Skeletal muscle tissue (tissue), 4 donors: Measurements from ENCODE around the gene TNKS1BP1. TPM values are rescaled to one million over a fixed set of nuclear protein-coding genes. Genes with fewer than 3 reads are reported as not detected.
"Not testable (repeated sequence)": the region's sequence is repeated elsewhere in the genome, so short reads cannot be mapped to it uniquely, and the experiment has no call there.

ENCODE experiments used
- H3K27ac ChIP-seq: one replicate; pipeline ENCODE4 v1.7.0; 2013; ENCODE audit warnings: mild to moderate bottlenecking, low read depth, low read length, inconsistent platforms
- H3K27me3 ChIP-seq, 3 donors: one replicate each; pipeline ENCODE4 v1.7.0; 2013; ENCODE audit warnings: low read length in 3 of 3; ENCODE audit not compliant: control insufficient read depth in 3 of 3, insufficient read depth in 3 of 3
- H3K36me3 ChIP-seq, 3 donors: one replicate each; pipeline ENCODE4 v1.7.0; 2013; ENCODE audit warnings: low read length in 3 of 3; ENCODE audit not compliant: control insufficient read depth in 3 of 3, insufficient read depth in 3 of 3
- H3K4me1 ChIP-seq, 3 donors: one replicate each; pipeline ENCODE4 v1.7.0; 2013; ENCODE audit warnings: low read length in 3 of 3, mild to moderate bottlenecking in 3 of 3; ENCODE audit not compliant: control insufficient read depth in 3 of 3, insufficient read depth in 3 of 3
- H3K4me3 ChIP-seq, 3 donors: one replicate each; pipeline ENCODE4 v1.7.0; 2013; ENCODE audit warnings: low read length in 3 of 3
- H3K9ac ChIP-seq, 3 donors: one replicate each; pipeline ENCODE4 v1.7.0; 2013; ENCODE audit warnings: low read length in 3 of 3, mild to moderate bottlenecking in 3 of 3, moderate library complexity in 2 of 3, low read depth in 1 of 3
- H3K9me3 ChIP-seq, 3 donors: one replicate each; pipeline ENCODE4 v1.7.0; 2013; ENCODE audit warnings: low read length in 3 of 3; ENCODE audit not compliant: control insufficient read depth in 3 of 3
- total RNA-seq: library from RNA; depleted of rRNA; stranded (reverse); fragments of >200 nt; gene quantifications from one replicate; pipeline ENCODE4 v1.2.3, GENCODE V29; 2014
- donor health status: Osteomylitis.

TNKS1BP1 gene
- total RNA-seq, 1 donor from 2014 or later, result 65.2 TPM

DNA sequence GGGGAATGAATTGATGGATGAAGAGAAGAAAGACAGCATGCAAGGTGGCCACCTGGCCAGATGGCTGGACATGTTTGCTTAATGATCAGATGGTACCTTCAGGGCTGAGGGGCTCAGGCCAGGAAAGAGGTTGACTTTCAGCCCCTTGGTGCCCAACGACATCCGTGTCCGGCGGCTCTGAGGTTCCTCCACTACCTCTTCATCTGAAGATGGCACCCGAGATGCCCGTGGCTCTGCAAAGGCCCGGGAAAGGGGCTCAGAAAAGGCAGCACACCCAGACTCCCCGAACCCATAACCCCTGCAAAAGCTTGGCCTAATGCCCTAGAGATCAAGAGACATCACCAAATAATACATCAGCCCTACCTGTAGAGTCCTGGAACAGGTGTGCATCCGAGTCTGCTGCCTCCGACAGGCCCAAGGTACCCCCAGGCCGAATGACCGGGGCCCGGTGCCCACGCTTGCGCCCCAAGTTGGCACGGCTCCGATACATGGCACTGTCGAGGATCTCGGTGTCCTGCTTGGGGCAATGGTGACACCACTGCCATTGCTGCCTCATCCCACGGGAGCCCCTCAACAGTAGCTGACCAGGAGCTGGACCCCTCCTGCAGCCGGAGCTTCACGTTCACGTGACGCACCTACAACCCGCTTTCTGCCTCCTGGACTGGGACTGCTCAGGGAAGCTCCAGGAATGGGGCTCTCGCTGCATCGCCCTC is 22.9 kb downstream of the TNKS1BP1 start:
- Histone ChIP-seq H3K4me1 (peaks cover 22 to 27% (median 22%) of the 10 kb centered on the region in 3 donors), H3K9ac (no peak overlapping the region), H3K27ac (no peak overlapping the region), H3K27me3 (no peaks in the 10 kb centered on the region), H3K36me3 (peaks cover 46 to 61% (median 59%) of the 10 kb centered on the region in 3 donors), H3K4me3 (no peak overlapping the region), H3K9me3 (peaks cover 5 to 12% (median 7%) of the 10 kb centered on the region in 3 donors)

DNA sequence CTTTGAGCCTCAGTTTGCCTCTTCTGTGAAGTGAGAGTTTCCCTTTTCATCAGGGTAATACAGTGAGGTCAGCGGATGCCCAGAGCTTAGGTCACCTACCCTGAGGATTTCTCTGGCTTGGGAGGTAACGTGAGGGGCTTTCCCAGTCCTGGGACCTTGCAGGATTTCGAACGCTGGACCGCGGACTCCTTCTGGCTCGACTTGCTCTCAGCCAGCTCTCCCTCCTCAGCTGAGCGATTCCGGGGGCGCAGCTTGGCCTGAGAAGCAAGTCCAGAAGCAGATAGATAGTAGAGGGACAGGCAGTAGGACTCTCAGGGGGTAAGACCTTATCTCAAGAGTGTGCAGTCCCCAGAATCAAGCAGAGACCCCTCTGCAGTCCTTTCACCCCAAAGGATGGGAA is 24.0 kb downstream of the TNKS1BP1 start:
- Histone ChIP-seq H3K9ac (no peak overlapping the region), H3K4me3 (no peak overlapping the region), H3K27ac (no peak overlapping the region), H3K9me3 (peaks cover 5 to 12% (median 7%) of the 10 kb centered on the region in 3 donors), H3K4me1 (peaks cover 13 to 18% (median 15%) of the 10 kb centered on the region in 3 donors), H3K27me3 (no peaks in the 10 kb centered on the region), H3K36me3 (peaks cover 46 to 61% (median 59%) of the 10 kb centered on the region in 3 donors)

DNA sequence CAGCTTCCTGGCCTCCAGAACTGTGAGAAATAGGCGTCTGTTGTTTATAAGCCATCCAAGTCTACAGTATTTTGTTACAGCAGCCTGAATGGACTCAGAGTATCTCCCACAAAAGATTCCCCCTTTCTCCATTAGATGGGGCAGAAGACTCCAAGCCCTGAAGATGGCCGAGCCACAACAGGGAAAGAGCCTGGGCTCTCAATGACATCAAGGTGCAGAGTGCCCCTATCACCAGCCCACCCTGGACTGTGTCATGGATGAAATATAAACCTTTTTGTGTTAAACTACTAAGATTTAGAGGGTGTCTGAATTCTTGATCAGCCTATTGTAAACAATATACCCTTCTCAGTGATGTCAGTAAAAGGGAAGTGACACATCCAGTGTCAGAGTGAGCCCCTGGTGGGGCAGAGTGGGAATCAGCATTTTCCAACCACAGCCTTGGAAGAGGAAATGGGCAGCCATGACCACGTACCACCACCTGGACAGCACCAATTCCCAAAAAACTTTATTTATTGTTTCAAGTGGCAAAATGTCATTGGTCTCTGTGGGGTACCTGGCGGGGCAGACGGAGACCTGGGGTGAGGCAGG is 25.5 kb downstream of the TNKS1BP1 start:
- no peak overlapping the region for H3K4me3 ChIP-seq
- H3K9ac ChIP-seq, result no peak overlapping the region
- no peak overlapping the region for H3K27ac ChIP-seq
- H3K4me1 ChIP-seq, result peaks cover 3 to 8% (median 3%) of the 10 kb centered on the region in 3 donors
- no peaks in the 10 kb centered on the region for H3K27me3 ChIP-seq
- peaks cover 46 to 61% (median 57%) of the 10 kb centered on the region in 3 donors for H3K36me3 ChIP-seq
- peaks cover 5 to 12% (median 7%) of the 10 kb centered on the region in 3 donors for H3K9me3 ChIP-seq

DNA sequence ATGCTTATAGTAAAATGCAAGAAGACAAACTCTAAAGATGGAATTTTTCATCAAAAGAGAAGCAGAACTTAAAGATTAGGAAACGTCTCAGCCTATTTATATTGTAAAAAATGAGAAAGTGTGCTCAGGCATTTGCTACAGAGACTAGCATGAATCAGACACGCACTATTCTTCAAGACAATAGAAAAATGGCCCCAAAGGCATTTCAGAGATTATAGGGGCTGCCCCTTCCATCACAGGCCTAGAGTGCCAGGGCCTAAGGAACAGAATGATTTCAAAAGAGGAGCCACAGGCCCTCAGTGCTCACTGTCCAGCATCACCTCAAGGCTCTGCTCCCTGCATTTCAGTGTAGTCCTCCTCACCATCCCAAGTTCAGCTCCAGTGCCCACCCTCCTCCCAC is 27.5 kb downstream of the TNKS1BP1 start:
- Histone ChIP-seq H3K4me3 (no peak overlapping the region), H3K27me3 (no peaks in the 10 kb centered on the region), H3K4me1 (peaks cover 3 to 5% (median 5%) of the 10 kb centered on the region in 3 donors), H3K36me3 (peaks cover 43 to 44% (median 43%) of the 10 kb centered on the region in 3 donors), H3K27ac (no peak overlapping the region), H3K9ac (no peak overlapping the region), H3K9me3 (peaks cover 5 to 12% (median 7%) of the 10 kb centered on the region in 3 donors)

GRCh38 chr11:57296205-57296604 is 28.5 kb downstream of the TNKS1BP1 start:
- H3K4me3 ChIP-seq, H3K27ac ChIP-seq: not testable (repeated sequence)
- peaks cover 5 to 12% (median 7%) of the 10 kb centered on the region in 3 donors for H3K9me3 ChIP-seq

GRCh38 chr11:57294225-57295131 is 30.3 kb downstream of the TNKS1BP1 start:
- Histone ChIP-seq H3K9ac (no peak overlapping the region), H3K4me1 (peaks cover 3 to 5% (median 5%) of the 10 kb centered on the region in 3 donors)

More at GRCh38 chr11:57296205-57296604, 28.5 kb downstream of the TNKS1BP1 start:
- not testable (repeated sequence) for H3K9ac ChIP-seq, H3K27me3 ChIP-seq, H3K4me1 ChIP-seq
- H3K36me3 ChIP-seq, result peaks cover 33 to 34% (median 33%) of the 10 kb centered on the region in 3 donors

DNA sequence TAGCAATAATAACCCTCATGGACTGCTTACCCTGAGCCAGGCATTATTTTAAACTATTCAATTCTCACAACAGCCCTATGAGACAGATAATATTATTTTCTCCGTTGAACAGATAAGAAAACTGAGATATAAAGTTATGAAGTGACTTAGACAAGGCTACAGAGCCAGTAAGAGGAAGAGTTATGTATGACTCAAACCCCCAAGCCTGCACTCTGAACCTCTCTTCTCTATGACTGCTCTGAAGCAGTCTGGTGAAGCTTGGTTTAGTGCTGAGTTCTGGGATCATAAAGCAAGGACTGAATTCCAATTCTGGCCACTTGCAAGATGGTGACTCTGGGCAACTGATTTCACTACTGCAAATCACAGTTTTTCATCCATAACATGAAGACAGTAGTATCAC is 34.5 kb downstream of the TNKS1BP1 start:
- H3K27ac ChIP-seq, result no peak overlapping the region

More at GRCh38 chr11:57294225-57295131, 30.3 kb downstream of the TNKS1BP1 start:
- no peaks in the 10 kb centered on the region for H3K27me3 ChIP-seq
- peaks cover 16 to 17% (median 16%) of the 10 kb centered on the region in 3 donors for H3K36me3 ChIP-seq
- no peak overlapping the region for H3K27ac ChIP-seq
- H3K4me3 ChIP-seq, result no peak overlapping the region
- H3K9me3 ChIP-seq, result peaks cover 0 to 7% (median 4%) of the 10 kb centered on the region in 3 donors

DNA sequence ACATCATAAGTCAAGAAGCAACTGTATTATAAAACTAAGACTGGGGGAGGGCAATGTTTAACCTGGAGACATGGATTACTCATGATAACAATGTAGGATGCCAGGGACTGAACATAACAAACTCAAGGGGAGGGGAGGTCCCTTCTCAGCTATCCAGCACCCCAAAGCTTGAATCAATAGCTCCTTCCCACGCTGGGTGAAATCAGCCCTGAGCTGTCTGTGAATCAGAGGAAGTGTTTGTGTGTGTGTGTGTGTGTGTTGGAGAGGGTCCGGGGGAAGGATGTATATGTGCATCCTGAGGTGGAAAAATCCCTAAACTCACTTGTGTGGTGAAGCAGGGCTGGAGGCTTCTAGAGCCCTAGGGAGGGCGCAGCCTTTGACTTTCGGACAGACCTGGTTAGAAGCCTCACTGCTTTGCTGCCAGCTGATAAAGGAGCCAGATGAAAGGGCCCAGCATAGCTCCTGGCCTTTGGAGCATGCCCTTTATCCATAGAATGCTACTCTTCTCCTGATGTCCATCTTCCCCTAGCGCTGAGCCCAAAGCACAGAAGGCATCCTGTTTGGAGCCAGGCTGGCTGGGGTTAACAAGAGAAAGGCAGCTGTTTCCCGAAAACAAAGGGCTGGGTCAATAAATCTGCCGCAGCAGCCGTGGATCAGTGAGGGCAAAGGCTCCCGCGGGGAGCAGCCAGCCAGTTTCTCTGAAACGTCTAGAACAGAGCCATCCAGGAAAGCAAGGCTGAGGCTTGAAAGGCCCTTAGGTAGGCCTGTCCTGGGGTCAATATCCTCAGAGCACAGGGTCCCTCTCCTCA is 35.8 kb downstream of the TNKS1BP1 start:
- Histone ChIP-seq H3K4me3 (no peak overlapping the region), H3K4me1 (peaks cover 3 to 9% (median 5%) of the 10 kb centered on the region in 3 donors), H3K27ac (no peak overlapping the region), H3K36me3 (no peaks in the 10 kb centered on the region), H3K9me3 (no peaks in the 10 kb centered on the region), H3K27me3 (no peaks in the 10 kb centered on the region), H3K9ac (no peak overlapping the region)

More for the DNA sequence above, 34.5 kb downstream of the TNKS1BP1 start:
- Histone ChIP-seq H3K4me1 (peaks cover 3 to 11% (median 5%) of the 10 kb centered on the region in 3 donors), H3K4me3 (no peak overlapping the region), H3K27me3 (no peaks in the 10 kb centered on the region), H3K9me3 (no peaks in the 10 kb centered on the region), H3K36me3 (no peaks in the 10 kb centered on the region), H3K9ac (no peak overlapping the region)

DNA sequence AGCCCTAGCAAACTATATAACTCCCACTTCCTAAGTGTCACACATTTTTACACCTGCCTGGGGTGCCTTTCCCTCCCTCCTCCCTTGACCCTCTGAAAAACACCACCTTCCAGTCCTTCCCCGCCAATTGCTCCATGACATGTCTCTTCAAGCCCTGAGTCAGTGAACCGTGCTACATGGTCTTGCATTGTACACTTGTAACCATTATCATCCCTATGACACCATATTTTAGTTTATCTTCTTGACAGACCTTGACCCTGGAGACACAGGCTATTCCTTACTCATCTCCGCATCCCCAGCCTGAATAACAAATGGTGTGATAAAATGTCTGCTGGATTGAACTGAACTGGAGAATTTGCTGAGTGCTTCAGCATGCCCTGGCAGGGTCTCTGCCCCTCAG is 36.9 kb downstream of the TNKS1BP1 start:
- no peaks in the 10 kb centered on the region for H3K9me3 ChIP-seq
- H3K9ac ChIP-seq, result no peak overlapping the region
- H3K4me1 ChIP-seq, result peaks cover 0 to 6% (median 1%) of the 10 kb centered on the region in 3 donors
- no peaks in the 10 kb centered on the region for H3K36me3 ChIP-seq
- H3K4me3 ChIP-seq, result no peak overlapping the region
- H3K27ac ChIP-seq, result no peak overlapping the region
- no peaks in the 10 kb centered on the region for H3K27me3 ChIP-seq
